ENCODE results near the gene IKZF1.

The IKZF1 gene

GRCh38 chr7:50272808-50273207 is 31.7 kb upstream of the IKZF1 start:
- TF ChIP-seq CTCF (IDR thresholded peaks at IDR 0.05; ENCODE audit: low read depth, low read length) = no peak
- TF ChIP-seq POLR2A (IDR thresholded peaks at IDR 0.05; ENCODE audit: extremely low read depth, insufficient read length) = no peak
- no peak for TF ChIP-seq MYC (IDR thresholded peaks at IDR 0.05; ENCODE audit: low read depth, low read length)

GRCh38 chr7:50273301-50273700 is 31.2 kb upstream of the IKZF1 start:
- H3K4me3 ChIP-seq (ENCODE audit: low read depth, low read length) = no peak overlapping the region
- DNase-seq (ENCODE audit: low read depth) = peak; percentile 78
- no peak for TF ChIP-seq MYC (IDR thresholded peaks at IDR 0.05; ENCODE audit: low read depth, low read length)
- no peak for TF ChIP-seq MAX (IDR thresholded peaks at IDR 0.05; ENCODE audit: low read depth, low read length)
- TF ChIP-seq POLR2A (IDR thresholded peaks at IDR 0.05; ENCODE audit: extremely low read depth, insufficient read length) = no peak
- no peak for TF ChIP-seq CTCF (IDR thresholded peaks at IDR 0.05; ENCODE audit: low read depth, low read length)

More at GRCh38 chr7:50272808-50273207, 31.7 kb upstream of the IKZF1 start:
- DNase-seq (ENCODE audit: low read depth) = no peak
- no peak overlapping the region for H3K4me3 ChIP-seq (ENCODE audit: low read depth, low read length)

GRCh38 chr7:50273870-50274269 is 30.6 kb upstream of the IKZF1 start:
- peak; percentile 69 for DNase-seq (ENCODE audit: low read depth)
- no peak overlapping the region for H3K4me3 ChIP-seq (ENCODE audit: low read depth, low read length)
- TF ChIP-seq MYC (IDR thresholded peaks at IDR 0.05; ENCODE audit: low read depth, low read length) (no peak), CTCF (IDR thresholded peaks at IDR 0.05; ENCODE audit: low read depth, low read length) (no peak), POLR2A (IDR thresholded peaks at IDR 0.05; ENCODE audit: extremely low read depth, insufficient read length) (no peak), MAX (IDR thresholded peaks at IDR 0.05; ENCODE audit: low read depth, low read length) (no peak)

GRCh38 chr7:50274361-50274760 is 30.2 kb upstream of the IKZF1 start:
- peak; percentile 83 for DNase-seq (ENCODE audit: low read depth)
- TF ChIP-seq POLR2A (IDR thresholded peaks at IDR 0.05; ENCODE audit: extremely low read depth, insufficient read length) (no peak), MYC (IDR thresholded peaks at IDR 0.05; ENCODE audit: low read depth, low read length) (no peak), MAX (IDR thresholded peaks at IDR 0.05; ENCODE audit: low read depth, low read length) (no peak)

GRCh38 chr7:50275430-50275829 is 29.1 kb upstream of the IKZF1 start:
- no peak overlapping the region for H3K4me3 ChIP-seq (ENCODE audit: low read depth, low read length)
- TF ChIP-seq CTCF (IDR thresholded peaks at IDR 0.05; ENCODE audit: low read depth, low read length) = no peak
- no peak for DNase-seq (ENCODE audit: low read depth)

More at GRCh38 chr7:50274361-50274760, 30.2 kb upstream of the IKZF1 start:
- no peak overlapping the region for H3K4me3 ChIP-seq (ENCODE audit: low read depth, low read length)

GRCh38 chr7:50276483-50276882 is 28.0 kb upstream of the IKZF1 start:
- peak; percentile 71 for DNase-seq (ENCODE audit: low read depth)
- no peak for TF ChIP-seq MYC (IDR thresholded peaks at IDR 0.05; ENCODE audit: low read depth, low read length)
- TF ChIP-seq CTCF (IDR thresholded peaks at IDR 0.05; ENCODE audit: low read depth, low read length) = no peak
- no peak for TF ChIP-seq MAX (IDR thresholded peaks at IDR 0.05; ENCODE audit: low read depth, low read length)
- no peak for TF ChIP-seq POLR2A (IDR thresholded peaks at IDR 0.05; ENCODE audit: extremely low read depth, insufficient read length)
- H3K4me3 ChIP-seq (ENCODE audit: low read depth, low read length) = no peak overlapping the region
